Lower leg skin (tissue), 4 donors: Measurements from ENCODE around the gene DNAJC16. TPM values are rescaled to one million over a fixed set of nuclear protein-coding genes. Genes with fewer than 3 reads are reported as not detected.

Source experiments
- DNase-seq, 2 donors: peaks; one replicate each; pipeline ENCODE4 v3.0.0-alpha.2; 2019; ENCODE audit warnings: low spot score in 2 of 2
- H3K4me3 ChIP-seq: fragments of 200-600 bp; sonication (generic); 2 replicates; pipeline ENCODE4 v1.5.1; 2017; ENCODE audit warnings: mild to moderate bottlenecking, low read depth; ENCODE audit not compliant: poor library complexity, severe bottlenecking
- POLR2A ChIP-seq, 2 donors: fragments of 450-650 bp; IDR thresholded peaks; one replicate each; pipeline ENCODE4 v1.6.1; 2016 to 2017; ENCODE audit warnings: antibody characterized with exemption in 2 of 2, mild to moderate bottlenecking in 1 of 2, moderate library complexity in 1 of 2
- WGBS, 2 donors: methylation state at CpG; one replicate each; pipeline ENCODE4 v1.1.5; 2018; 5-methylcytosine and 5-hydroxymethylcytosine counted together
- intact Hi-C: fragments of 100-400 bp; cut with DNase I; formaldehyde crosslinking; loops from one replicate; pipeline ENCODE4 v1.15.0; 2023; ENCODE audit warnings: low total_unique reads
- total RNA-seq, 4 donors: library from RNA; depleted of rRNA; stranded (reverse); fragments of >200 nt; gene quantifications; one replicate each; pipeline ENCODE4 v1.1.0, GENCODE V29; 2016
- TF ChIP-seq, protein P1 (sequence below), 3 donors: fragments of 450-650 bp; IDR thresholded peaks; one replicate each; pipeline ENCODE4 v1.5.1; 2016; ENCODE audit warnings: antibody characterized with exemption in 3 of 3, mild to moderate bottlenecking in 3 of 3, moderate library complexity in 2 of 3

Gene DNAJC16
- total RNA-seq, 4 donors from 2014 or later = 14.3 to 20.0 (median 19.7) TPM

DNA sequence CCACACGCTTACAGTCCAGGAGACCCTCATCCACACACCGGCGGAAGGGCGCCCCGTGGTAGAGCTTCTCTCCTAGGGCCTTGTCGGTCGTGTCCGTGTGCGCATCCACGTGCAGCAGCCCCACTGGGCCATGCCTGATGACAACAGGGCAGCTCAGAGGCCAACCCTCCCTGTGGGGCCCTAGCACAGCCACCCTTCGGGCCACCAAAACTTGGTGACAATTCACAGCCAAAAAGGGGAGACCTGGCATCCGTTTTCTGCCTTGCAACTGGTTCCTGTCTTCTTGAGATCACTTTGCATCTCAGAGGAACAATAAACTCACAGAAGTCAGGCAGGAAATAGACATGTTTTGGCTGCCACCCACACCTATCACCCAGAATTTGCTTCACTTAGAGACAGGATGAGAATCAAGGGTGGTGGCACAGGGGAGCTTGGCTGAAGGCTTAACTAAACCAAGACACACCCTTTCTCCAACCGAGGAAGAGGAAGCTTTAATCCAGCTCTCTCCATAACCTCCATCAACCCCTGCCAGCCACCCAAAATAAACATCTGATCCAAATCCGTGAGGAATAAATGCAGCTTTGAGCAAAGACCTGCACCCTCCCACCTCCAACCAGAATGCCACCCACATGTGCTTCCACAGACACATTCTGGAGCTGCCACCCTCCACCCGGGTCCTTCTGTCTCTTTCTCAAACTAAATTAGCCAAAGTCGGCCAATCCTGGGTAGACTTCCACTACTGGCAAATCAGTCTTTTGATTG lies 52.5 kb downstream of the DNAJC16 start:
- WGBS, 2 donors = 77 to 78% methylated on average over 16 of the region's 16 CpGs
- no peak overlapping the region for H3K4me3 ChIP-seq
- TF ChIP-seq POLR2A (IDR thresholded peaks at IDR 0.05) = no peak
- TF ChIP-seq, protein P1, sequence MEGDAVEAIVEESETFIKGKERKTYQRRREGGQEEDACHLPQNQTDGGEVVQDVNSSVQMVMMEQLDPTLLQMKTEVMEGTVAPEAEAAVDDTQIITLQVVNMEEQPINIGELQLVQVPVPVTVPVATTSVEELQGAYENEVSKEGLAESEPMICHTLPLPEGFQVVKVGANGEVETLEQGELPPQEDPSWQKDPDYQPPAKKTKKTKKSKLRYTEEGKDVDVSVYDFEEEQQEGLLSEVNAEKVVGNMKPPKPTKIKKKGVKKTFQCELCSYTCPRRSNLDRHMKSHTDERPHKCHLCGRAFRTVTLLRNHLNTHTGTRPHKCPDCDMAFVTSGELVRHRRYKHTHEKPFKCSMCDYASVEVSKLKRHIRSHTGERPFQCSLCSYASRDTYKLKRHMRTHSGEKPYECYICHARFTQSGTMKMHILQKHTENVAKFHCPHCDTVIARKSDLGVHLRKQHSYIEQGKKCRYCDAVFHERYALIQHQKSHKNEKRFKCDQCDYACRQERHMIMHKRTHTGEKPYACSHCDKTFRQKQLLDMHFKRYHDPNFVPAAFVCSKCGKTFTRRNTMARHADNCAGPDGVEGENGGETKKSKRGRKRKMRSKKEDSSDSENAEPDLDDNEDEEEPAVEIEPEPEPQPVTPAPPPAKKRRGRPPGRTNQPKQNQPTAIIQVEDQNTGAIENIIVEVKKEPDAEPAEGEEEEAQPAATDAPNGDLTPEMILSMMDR (IDR thresholded peaks at IDR 0.05) = no peak
- intact Hi-C loops = no loop called here
- DNase-seq = no peak

DNA sequence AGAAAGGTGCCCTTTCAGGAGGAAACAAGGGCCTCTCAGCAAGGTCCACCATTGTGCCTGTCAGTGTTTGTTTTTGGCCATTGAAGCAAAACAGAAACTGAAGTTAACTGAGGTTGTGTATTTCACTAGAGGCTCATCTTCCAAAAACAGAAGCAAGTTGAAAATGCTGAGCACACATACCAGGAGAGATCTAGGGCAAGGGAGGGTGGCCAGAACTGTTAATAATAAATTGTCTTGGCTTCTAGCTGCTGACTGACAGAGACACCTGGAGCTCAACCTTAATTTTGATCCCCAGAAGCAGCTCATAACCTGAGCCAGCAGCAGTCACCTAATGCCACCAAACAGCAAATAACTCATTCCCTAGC lies 53.0 kb downstream of the DNAJC16 start:
- no peak overlapping the region for H3K4me3 ChIP-seq
- DNase-seq = no peak
- intact Hi-C loops = no loop called here
- TF ChIP-seq, protein P1 (IDR thresholded peaks at IDR 0.05) = no peak
- TF ChIP-seq POLR2A (IDR thresholded peaks at IDR 0.05) = no peak

DNA sequence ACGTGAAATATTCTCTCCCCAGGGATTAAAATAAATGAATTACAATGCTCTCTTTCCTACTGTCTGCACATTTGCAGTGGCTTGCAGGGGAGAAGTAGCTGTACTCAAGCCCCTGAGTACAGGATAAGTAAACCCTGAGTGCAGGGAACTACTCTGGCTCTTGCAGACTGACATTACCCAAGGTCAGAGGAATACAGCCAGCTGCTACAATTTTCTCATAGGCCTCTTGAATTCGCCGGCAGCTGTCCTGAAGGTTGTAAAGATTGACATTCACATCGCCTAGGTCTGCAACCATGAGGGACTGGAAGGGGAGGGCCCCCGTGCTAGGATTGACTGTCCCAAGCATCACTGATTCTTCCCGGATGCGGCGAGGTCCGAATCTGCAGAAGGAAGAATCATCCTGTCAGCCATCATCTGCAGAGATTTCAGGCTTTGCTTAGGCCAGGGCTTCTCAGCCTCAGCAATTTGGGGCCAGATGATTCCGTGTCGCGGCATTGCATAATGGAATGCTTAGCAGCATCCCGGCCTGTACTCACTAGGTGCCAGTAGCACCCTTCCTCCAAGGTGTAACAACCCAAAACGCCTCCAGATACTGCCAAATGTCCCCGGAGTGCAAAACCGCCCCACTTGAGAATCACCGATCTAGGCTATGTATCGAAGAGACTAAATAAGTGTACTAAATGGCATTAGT lies 56.5 kb downstream of the DNAJC16 start:
- intact Hi-C loops = no loop called here
- DNase-seq = no peak
- no peak for TF ChIP-seq POLR2A (IDR thresholded peaks at IDR 0.05)
- TF ChIP-seq, protein P1 (IDR thresholded peaks at IDR 0.05) = no peak
- 93% methylated on average over 18 of the region's 18 CpGs for WGBS, 2 donors
- H3K4me3 ChIP-seq = no peak overlapping the region

DNA sequence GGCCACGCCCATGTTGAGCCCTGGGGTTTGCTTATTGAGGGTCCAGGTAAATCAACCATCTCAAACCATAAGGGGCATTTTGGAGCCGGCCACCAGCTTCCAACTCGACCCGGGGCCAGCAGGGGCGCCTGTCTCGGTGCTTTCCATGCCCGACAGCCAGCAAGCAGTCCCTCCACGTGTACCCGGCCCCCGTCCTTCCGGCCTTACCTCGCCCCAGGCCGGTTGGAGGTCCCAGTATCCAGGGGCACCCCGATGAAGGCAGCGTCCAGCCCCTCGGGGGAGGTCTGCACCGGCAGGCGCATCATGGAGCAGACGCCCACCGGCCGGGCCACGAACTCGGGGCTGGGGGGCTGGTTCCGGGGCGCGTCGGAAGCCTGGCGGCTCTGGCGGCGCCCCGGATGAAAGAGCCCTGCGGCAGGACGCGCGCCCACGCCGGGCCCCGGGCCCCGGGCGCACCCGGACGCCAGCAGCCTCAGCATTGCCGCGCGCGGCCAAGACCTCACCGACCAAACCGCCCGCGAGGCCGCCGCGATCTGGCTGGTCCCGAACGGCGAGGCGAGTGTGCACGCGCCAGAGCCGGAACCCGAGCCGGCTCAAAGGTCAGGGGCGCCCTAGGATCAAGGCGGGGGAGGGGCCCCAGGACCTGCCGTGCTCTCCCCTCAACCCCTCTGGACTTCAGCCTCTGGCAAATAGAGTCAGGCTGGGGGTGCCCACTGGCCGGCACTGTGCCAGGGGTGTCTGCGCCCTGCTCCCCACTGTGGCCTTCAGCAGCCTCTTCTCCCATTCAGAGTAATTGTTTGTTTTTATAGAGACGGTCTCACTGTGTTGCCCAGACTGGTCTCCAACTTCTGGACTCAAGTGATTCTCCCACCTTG lies 58.1 kb downstream of the DNAJC16 start, which contains the start of gene AGMAT:
TSS of gene AGMAT (minus strand) at position 563 of the 875 bp plus-strand sequence. CDS start at position 479, 84 bp downstream.
- intact Hi-C loops = no loop called here
- WGBS, 2 donors = 7 to 17% methylated on average over 13 to 19 of the region's 68 CpGs

DNA sequence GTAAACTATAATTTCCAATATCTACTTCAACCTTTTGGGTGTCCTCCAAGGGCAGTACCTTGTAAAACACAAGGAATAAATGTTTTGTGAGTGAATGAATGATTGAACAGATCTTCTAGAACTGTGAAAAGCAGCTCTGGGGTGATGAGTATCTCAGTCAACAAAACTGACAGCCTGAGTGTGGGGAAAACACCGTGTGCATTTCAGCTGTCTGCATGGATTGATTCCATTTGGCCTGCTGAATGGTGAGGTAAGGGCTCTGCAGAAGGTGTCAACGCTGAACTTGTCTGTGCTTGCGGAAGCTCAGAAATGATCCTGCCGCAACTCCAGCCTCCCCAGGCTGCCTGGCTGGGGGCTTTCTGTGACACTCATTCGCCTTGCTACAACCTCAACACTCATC lies 65.6 kb downstream of the DNAJC16 start:
- WGBS, 2 donors = 37 to 43% methylated on average over 5 of the region's 5 CpGs
- DNase-seq = peak in 1 of 2 donors; percentile 22
- intact Hi-C loops = no loop called here
- TF ChIP-seq, protein P1 (IDR thresholded peaks at IDR 0.05) = no peak
- TF ChIP-seq POLR2A (IDR thresholded peaks at IDR 0.05) = no peak
- no peak overlapping the region for H3K4me3 ChIP-seq

More for the DNA sequence above, 58.1 kb downstream of the DNAJC16 start, which contains the start of gene AGMAT:
- no peak for DNase-seq
- no peak within 1 kb of the TSS for H3K4me3 ChIP-seq
- TF ChIP-seq, protein P1 (IDR thresholded peaks at IDR 0.05) = no peak
- TF ChIP-seq POLR2A (IDR thresholded peaks at IDR 0.05) = no peak
